Stimulated activated CD4-positive, alpha-beta T cell treated with anti-CD3 and anti-CD28 coated beads, Interleukin-2, amount 100 ng/mL, for 48 hours (primary cell): Measurements from ENCODE around the gene XXYLT1.

ENCODE experiments used
- DNase-seq, 2 donors: peaks; one replicate each; pipeline ENCODE4 v3.0.0-alpha.2; 2020

The XXYLT1 gene

GRCh38 chr3:195128255-195129071, 142.5 kb downstream of the XXYLT1 start:
- no peak for DNase-seq

- no peak for DNase-seq
Measured at GRCh38 chr3:195126056-195126605, 144.8 kb downstream of the XXYLT1 start.

- DNase-seq: no peak
Measured at GRCh38 chr3:195125646-195126045, 145.3 kb downstream of the XXYLT1 start.

GRCh38 chr3:195124378-195124992, 146.5 kb downstream of the XXYLT1 start:
- no peak for DNase-seq

- no peak for DNase-seq
Measured at GRCh38 chr3:195123281-195123691, 147.7 kb downstream of the XXYLT1 start.

GRCh38 chr3:195122261-195122660, 148.7 kb downstream of the XXYLT1 start:
- no peak for DNase-seq

- no peak for DNase-seq
Measured at GRCh38 chr3:195120267-195120601, 150.7 kb downstream of the XXYLT1 start.

GRCh38 chr3:195119461-195120266, 151.3 kb downstream of the XXYLT1 start:
- no peak for DNase-seq

- DNase-seq: no peak
Measured at GRCh38 chr3:195118671-195119070, 152.3 kb downstream of the XXYLT1 start.

GRCh38 chr3:195117978-195118581, 152.9 kb downstream of the XXYLT1 start:
- no peak for DNase-seq

GRCh38 chr3:195116407-195117185, 154.4 kb downstream of the XXYLT1 start:
- DNase-seq: no peak

- DNase-seq: no peak
Measured at GRCh38 chr3:195115600-195116406, 155.2 kb downstream of the XXYLT1 start.

- DNase-seq: no peak
Measured at GRCh38 chr3:195114786-195115599, 156.0 kb downstream of the XXYLT1 start.

GRCh38 chr3:195113536-195114425, 157.2 kb downstream of the XXYLT1 start:
- DNase-seq: no peak

GRCh38 chr3:195113048-195113447, 157.9 kb downstream of the XXYLT1 start:
- DNase-seq: no peak

- no peak for DNase-seq
Measured at GRCh38 chr3:195112361-195112791, 158.6 kb downstream of the XXYLT1 start.

GRCh38 chr3:195111766-195112165, 159.2 kb downstream of the XXYLT1 start:
- DNase-seq: no peak

GRCh38 chr3:195111319-195111705, 159.6 kb downstream of the XXYLT1 start:
- DNase-seq: no peak

GRCh38 chr3:195110647-195111318, 160.2 kb downstream of the XXYLT1 start:
- DNase-seq: no peak
